LHCN-M2 (cell line): Measurements from ENCODE around the gene NCOR1. TPM values are rescaled to one million over a fixed set of nuclear protein-coding genes. Genes with fewer than 3 reads are reported as not detected.
"Not testable (repeated sequence)": the region's sequence is repeated elsewhere in the genome, so short reads cannot be mapped to it uniquely, and the experiment has no call there.

Experiments used
- DNase-seq: peaks from one replicate; pipeline ENCODE4 v3.0.0-alpha.2; 2012; ENCODE audit warnings: low read depth
- total RNA-seq: library from RNA; depleted of rRNA; stranded (reverse); fragments of >200 nt; gene quantifications from 2 replicates; pipeline ENCODE4 v1.2.3, GENCODE V29; 2014

Gene NCOR1
- total RNA-seq, 1 experiment from 2014 or later = 65.4 TPM

- DNase-seq = peak; percentile 32
Observed at GRCh38 chr17:16215002-16215272, 397 bp downstream of the NCOR1 start.

GRCh38 chr17:16214190-16215001 is 938 bp downstream of the NCOR1 start:
- no peak for DNase-seq

GRCh38 chr17:16212793-16213192 is 2.5 kb downstream of the NCOR1 start:
- no peak for DNase-seq

- no peak for DNase-seq
Observed at GRCh38 chr17:16211590-16211989, 3.7 kb downstream of the NCOR1 start.

GRCh38 chr17:16204763-16205162 is 10.6 kb downstream of the NCOR1 start:
- DNase-seq = not testable (repeated sequence)

- DNase-seq = not testable (repeated sequence)
Observed at GRCh38 chr17:16202554-16203500, 12.5 kb downstream of the NCOR1 start.

GRCh38 chr17:16201693-16202131 is 13.6 kb downstream of the NCOR1 start:
- DNase-seq = not testable (repeated sequence)

GRCh38 chr17:16199093-16199492 is 16.2 kb downstream of the NCOR1 start:
- DNase-seq = no peak

GRCh38 chr17:16197276-16197675 is 18.1 kb downstream of the NCOR1 start:
- no peak for DNase-seq

- DNase-seq = not testable (repeated sequence)
Observed at GRCh38 chr17:16194307-16194835, 21.0 kb downstream of the NCOR1 start.

GRCh38 chr17:16191604-16192003 is 23.7 kb downstream of the NCOR1 start:
- no peak for DNase-seq

- DNase-seq = no peak
Observed at GRCh38 chr17:16190703-16191360, 24.5 kb downstream of the NCOR1 start.

- DNase-seq = no peak
Observed at GRCh38 chr17:16189791-16190348, 25.5 kb downstream of the NCOR1 start.

GRCh38 chr17:16187642-16188041 is 27.7 kb downstream of the NCOR1 start:
- no peak for DNase-seq

GRCh38 chr17:16181581-16181980 is 33.8 kb downstream of the NCOR1 start:
- no peak for DNase-seq

- DNase-seq = peak; percentile 34
Observed at GRCh38 chr17:16178836-16179235, 36.5 kb downstream of the NCOR1 start.

GRCh38 chr17:16171613-16172012 is 43.7 kb downstream of the NCOR1 start:
- DNase-seq = peak; percentile 27

- not testable (repeated sequence) for DNase-seq
Observed at GRCh38 chr17:16166766-16167165, 48.6 kb downstream of the NCOR1 start.

GRCh38 chr17:16158714-16159113 is 56.6 kb downstream of the NCOR1 start:
- no peak for DNase-seq

GRCh38 chr17:16155536-16155935 is 59.8 kb downstream of the NCOR1 start:
- DNase-seq = no peak

GRCh38 chr17:16152326-16152725 is 63.0 kb downstream of the NCOR1 start:
- not testable (repeated sequence) for DNase-seq
